ENCODE measurements around the gene COG3.

Gene COG3

GRCh38 chr13:45432737-45433380, 31.9 kb upstream of the COG3 start:
- TF ChIP-seq CTCF (IDR thresholded peaks at IDR 0.05): no peak

- TF ChIP-seq CTCF (IDR thresholded peaks at IDR 0.05): no peak
Measured at GRCh38 chr13:45433381-45433790, 31.4 kb upstream of the COG3 start.

GRCh38 chr13:45434556-45435371, 30.0 kb upstream of the COG3 start:
- TF ChIP-seq CTCF (IDR thresholded peaks at IDR 0.05): no peak

GRCh38 chr13:45436332-45436731, 28.4 kb upstream of the COG3 start:
- no peak for TF ChIP-seq CTCF (IDR thresholded peaks at IDR 0.05)

- TF ChIP-seq CTCF (IDR thresholded peaks at IDR 0.05): no peak
Measured at GRCh38 chr13:45436953-45437352, 27.8 kb upstream of the COG3 start.

- TF ChIP-seq CTCF (IDR thresholded peaks at IDR 0.05): no peak
Measured at GRCh38 chr13:45437947-45438346, 26.8 kb upstream of the COG3 start.

- TF ChIP-seq CTCF (IDR thresholded peaks at IDR 0.05): no peak
Measured at GRCh38 chr13:45439008-45439407, 25.7 kb upstream of the COG3 start.

Data from LNCAP (cell line).